ENCODE data around the gene KRT86. TPM values are rescaled to one million over a fixed set of nuclear protein-coding genes. Genes with fewer than 3 reads are reported as not detected.

KRT86 gene
- total RNA-seq, 1 donor from 2014 or later: not detected

- intact Hi-C loops (cut with micrococcal nuclease): no loop called here
- H3K27me3 ChIP-seq (ENCODE audit: low read depth): peaks cover 84% of the 10 kb centered on the region
Measured at GRCh38 chr12:52320784-52321400, 46.4 kb downstream of the KRT86 start, which contains the start of gene KRT83. Gene KRT83 (minus strand): TSS chr12:52321398. CDS start chr12:52321335, 63 bp downstream.

GRCh38 chr12:52321418-52321817 is 47.0 kb downstream of the KRT86 start:
- no peak for DNase-seq
- intact Hi-C loops (cut with micrococcal nuclease): no loop called here
- H3K27me3 ChIP-seq (ENCODE audit: low read depth): peaks cover 84% of the 10 kb centered on the region

More at GRCh38 chr12:52320784-52321400, 46.4 kb downstream of the KRT86 start, which contains the start of gene KRT83:
- H3K4me1 ChIP-seq: no peaks in the 10 kb centered on the region
- no peaks in the 10 kb centered on the region for H3K36me3 ChIP-seq
- no peak within 1 kb of the TSS for H3K27ac ChIP-seq (replicated peaks)
- DNase-seq: no peak
- TF ChIP-seq CTCF (IDR thresholded peaks at IDR 0.05; ENCODE audit: borderline replicate concordance): no peak
- H3K4me3 ChIP-seq: no peak within 1 kb of the TSS
- H3K9me3 ChIP-seq (replicated peaks): no peaks in the 10 kb centered on the region

GRCh38 chr12:52322069-52322468 is 47.6 kb downstream of the KRT86 start:
- Histone ChIP-seq H3K27ac (replicated peaks) (no peak overlapping the region), H3K4me1 (no peaks in the 10 kb centered on the region), H3K27me3 (ENCODE audit: low read depth) (peaks cover 85% of the 10 kb centered on the region), H3K4me3 (no peak overlapping the region), H3K36me3 (no peaks in the 10 kb centered on the region), H3K9me3 (replicated peaks) (no peaks in the 10 kb centered on the region)
- intact Hi-C loops (cut with micrococcal nuclease): no loop called here
- no peak for DNase-seq
- no peak for TF ChIP-seq CTCF (IDR thresholded peaks at IDR 0.05; ENCODE audit: borderline replicate concordance)

More at GRCh38 chr12:52321418-52321817, 47.0 kb downstream of the KRT86 start:
- Histone ChIP-seq H3K9me3 (replicated peaks) (no peaks in the 10 kb centered on the region), H3K4me1 (no peaks in the 10 kb centered on the region), H3K27ac (replicated peaks) (no peak overlapping the region), H3K4me3 (no peak overlapping the region), H3K36me3 (no peaks in the 10 kb centered on the region)
- TF ChIP-seq CTCF (IDR thresholded peaks at IDR 0.05; ENCODE audit: borderline replicate concordance): no peak

- H3K36me3 ChIP-seq: no peaks in the 10 kb centered on the region
- peaks cover 85% of the 10 kb centered on the region for H3K27me3 ChIP-seq (ENCODE audit: low read depth)
- H3K27ac ChIP-seq (replicated peaks): no peak overlapping the region
- DNase-seq: no peak
- TF ChIP-seq CTCF (IDR thresholded peaks at IDR 0.05; ENCODE audit: borderline replicate concordance): no peak
- intact Hi-C loops (cut with micrococcal nuclease): no loop called here
- no peaks in the 10 kb centered on the region for H3K4me1 ChIP-seq
- H3K4me3 ChIP-seq: no peak overlapping the region
- no peaks in the 10 kb centered on the region for H3K9me3 ChIP-seq (replicated peaks)
Measured at GRCh38 chr12:52323001-52323400, 48.6 kb downstream of the KRT86 start.

GRCh38 chr12:52323416-52324152 is 49.1 kb downstream of the KRT86 start:
- H3K4me3 ChIP-seq: no peak overlapping the region
- TF ChIP-seq CTCF (IDR thresholded peaks at IDR 0.05; ENCODE audit: borderline replicate concordance): no peak
- no peak overlapping the region for H3K27ac ChIP-seq (replicated peaks)
- no peaks in the 10 kb centered on the region for H3K9me3 ChIP-seq (replicated peaks)
- no peaks in the 10 kb centered on the region for H3K4me1 ChIP-seq
- peaks cover 85% of the 10 kb centered on the region for H3K27me3 ChIP-seq (ENCODE audit: low read depth)
- intact Hi-C loops (cut with micrococcal nuclease): no loop called here
- H3K36me3 ChIP-seq: no peaks in the 10 kb centered on the region
- DNase-seq: no peak

Measured in left ventricle myocardium inferior (tissue), 1 donor.